GM18858 (cell line): ENCODE measurements around the gene SLC51A.
"Not testable (repeated sequence)": the region's sequence is repeated elsewhere in the genome, so short reads cannot be mapped to it uniquely, and the experiment has no call there.

Experiments
- ATAC-seq: cut with Tn5 transposase; IDR thresholded peaks from one replicate; pipeline ENCODE4 v1.9.1; 2021; ENCODE audit not compliant: unreplicated experiment

Gene SLC51A

GRCh38 chr3:196238612-196239560 lies 22.6 kb downstream of the SLC51A start:
- no peak for ATAC-seq

GRCh38 chr3:196240424-196240823 lies 24.1 kb downstream of the SLC51A start:
- ATAC-seq = no peak

- ATAC-seq = no peak
Measured at GRCh38 chr3:196241704-196242103, 25.4 kb downstream of the SLC51A start.

- ATAC-seq = not testable (repeated sequence)
Measured at GRCh38 chr3:196244166-196244565, 27.8 kb downstream of the SLC51A start.

- no peak for ATAC-seq
Measured at GRCh38 chr3:196246612-196247308, 30.4 kb downstream of the SLC51A start.

- no peak for ATAC-seq
Measured at GRCh38 chr3:196251918-196252317, 35.6 kb downstream of the SLC51A start.

GRCh38 chr3:196254376-196255283 lies 38.3 kb downstream of the SLC51A start:
- ATAC-seq = no peak

- no peak for ATAC-seq
Measured at GRCh38 chr3:196255776-196256175, 39.4 kb downstream of the SLC51A start.

GRCh38 chr3:196260784-196261183 lies 44.5 kb downstream of the SLC51A start:
- no peak for ATAC-seq

- no peak for ATAC-seq
Measured at GRCh38 chr3:196263819-196264218, 47.5 kb downstream of the SLC51A start.

- no peak for ATAC-seq
Measured at GRCh38 chr3:196268284-196269163, 52.2 kb downstream of the SLC51A start.

GRCh38 chr3:196270499-196270898 lies 54.2 kb downstream of the SLC51A start:
- no peak for ATAC-seq

GRCh38 chr3:196272826-196273225 lies 56.5 kb downstream of the SLC51A start:
- no peak for ATAC-seq

- no peak for ATAC-seq
Measured at GRCh38 chr3:196273655-196274054, 57.3 kb downstream of the SLC51A start.

GRCh38 chr3:196274585-196274984 lies 58.3 kb downstream of the SLC51A start:
- ATAC-seq = peak; percentile 64

- no peak for ATAC-seq
Measured at GRCh38 chr3:196275126-196275525, 58.8 kb downstream of the SLC51A start.

- ATAC-seq = no peak
Measured at GRCh38 chr3:196280689-196281440, 64.5 kb downstream of the SLC51A start.

GRCh38 chr3:196281962-196282361 lies 65.6 kb downstream of the SLC51A start:
- ATAC-seq = no peak
